PFSK-1 (cell line): ENCODE measurements around the gene PTCD1.

Experiments
- FOXP2 ChIP-seq: optimal IDR thresholded peaks from 2 replicates; pipeline ENCODE3; 2011; ENCODE audit warnings: borderline replicate concordance, control low read depth, inconsistent platforms; ENCODE audit not compliant: insufficient read depth; ENCODE audit errors: extremely low read length, extremely low read depth
- POLR2AphosphoS5 ChIP-seq: IDR thresholded peaks from 2 replicates; pipeline ENCODE4 v1.6.1; 2012; ENCODE audit warnings: low read depth, mild to moderate bottlenecking, control low read depth, low read length, moderate library complexity
- REST ChIP-seq, 2 experiments: IDR thresholded peaks; 2 replicates each; pipeline versions ENCODE4 v1.6.1 to v1.8.0; 2011 to 2012; ENCODE audit warnings: low read depth in 2 of 2, low read length in 2 of 2, control low read depth in 1 of 2, inconsistent platforms in 1 of 2, mild to moderate bottlenecking in 1 of 2, moderate library complexity in 1 of 2; ENCODE audit not compliant: insufficient read depth in 1 of 2
- SIN3A ChIP-seq: IDR thresholded peaks from 2 replicates; pipeline ENCODE4 v1.6.1; 2012; ENCODE audit warnings: mild to moderate bottlenecking, low read length, moderate library complexity, borderline replicate concordance; ENCODE audit not compliant: insufficient read depth
- TAF1 ChIP-seq: IDR thresholded peaks from 2 replicates; pipeline ENCODE4 v1.6.1; 2012; ENCODE audit warnings: low read length, control low read depth, borderline replicate concordance; ENCODE audit not compliant: insufficient read depth

Gene PTCD1

GRCh38 chr7:99420213-99420612, 18.4 kb downstream of the PTCD1 start:
- TF ChIP-seq FOXP2 (no peak), TAF1 (no peak), REST (IDR thresholded peaks at IDR 0.05; ENCODE audit: insufficient read depth in 1 of 2, low read depth in 2 of 2, low read length in 2 of 2) (no peak), SIN3A (no peak), POLR2AphosphoS5 (no peak)

GRCh38 chr7:99419323-99420021, 19.1 kb downstream of the PTCD1 start:
- TF ChIP-seq SIN3A (no peak), POLR2AphosphoS5 (no peak)

GRCh38 chr7:99418260-99418659, 20.3 kb downstream of the PTCD1 start:
- no peak for TF ChIP-seq FOXP2
- no peak; the same call in 1 of the 2 replicates for TF ChIP-seq POLR2AphosphoS5
- no peak for TF ChIP-seq REST (IDR thresholded peaks at IDR 0.05; ENCODE audit: insufficient read depth in 1 of 2, low read depth in 2 of 2, low read length in 2 of 2)
- no peak for TF ChIP-seq TAF1
- TF ChIP-seq SIN3A = no peak

- TF ChIP-seq SIN3A = no peak
- no peak for TF ChIP-seq TAF1
- no peak for TF ChIP-seq REST (IDR thresholded peaks at IDR 0.05; ENCODE audit: insufficient read depth in 1 of 2, low read depth in 2 of 2, low read length in 2 of 2)
- no peak for TF ChIP-seq POLR2AphosphoS5
- TF ChIP-seq FOXP2 = no peak
Measured at GRCh38 chr7:99410635-99411034, 28.0 kb downstream of the PTCD1 start.

GRCh38 chr7:99409806-99410205, 28.8 kb downstream of the PTCD1 start:
- TF ChIP-seq SIN3A (no peak), FOXP2 (no peak), POLR2AphosphoS5 (no peak), REST (IDR thresholded peaks at IDR 0.05; ENCODE audit: insufficient read depth in 1 of 2, low read depth in 2 of 2, low read length in 2 of 2) (no peak), TAF1 (no peak)
